Measurements from ENCODE around the gene SNRPD3. TPM values are rescaled to one million over a fixed set of nuclear protein-coding genes. Genes with fewer than 3 reads are reported as not detected.

Gene SNRPD3
- total RNA-seq, 1 experiment from 2014 or later = 270 TPM

DNA sequence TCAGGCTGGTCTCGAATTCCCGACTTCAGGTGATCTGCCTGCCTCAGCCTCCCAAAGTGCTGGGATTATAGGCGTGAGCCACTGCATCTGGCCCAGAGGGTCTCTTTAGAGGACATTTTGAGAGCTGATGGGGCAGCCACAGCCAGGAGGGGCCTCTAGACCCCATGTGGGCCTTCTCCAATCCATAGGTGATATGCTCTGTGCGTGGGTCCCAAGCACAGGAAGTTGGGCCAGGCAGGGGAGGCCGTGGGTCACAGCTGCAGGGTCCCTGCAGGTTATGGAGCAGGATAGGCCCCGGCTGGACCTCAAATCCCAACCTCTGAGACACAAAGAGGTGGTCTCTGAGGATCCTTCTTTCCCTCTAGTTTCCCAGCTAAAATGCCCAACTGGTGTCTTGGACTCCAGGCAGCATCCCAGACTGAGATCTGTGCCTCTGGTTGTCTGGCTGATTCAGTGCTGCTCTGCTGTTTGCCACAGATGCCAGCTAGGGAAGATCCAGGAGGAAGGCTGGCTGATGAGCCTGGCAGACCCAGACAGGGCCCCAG lies 35.6 kb downstream of the SNRPD3 start:
- Histone ChIP-seq H4K20me1 (ENCODE audit: low read length) (no peaks in the 10 kb centered on the region), H3K9ac (ENCODE audit: low read length) (no peak overlapping the region), H3K4me2 (ENCODE audit: low read length) (no peak overlapping the region), H3F3A (ENCODE audit: low read length, unreplicated experiment) (no peaks in the 10 kb centered on the region), H2AFZ (ENCODE audit: low read length) (no peak overlapping the region), H3K9me2 (replicated peaks; ENCODE audit: low read length) (no peaks in the 10 kb centered on the region), H3K4me1 (ENCODE audit: insufficient read depth, low read length) (no peaks in the 10 kb centered on the region), H3K79me2 (ENCODE audit: low read length) (no peaks in the 10 kb centered on the region), H3K4me3 (ENCODE audit: low read length) (no peak overlapping the region), H3K27ac (ENCODE audit: low read length) (no peak overlapping the region), H3K36me3 (ENCODE audit: low read depth, low read length) (no peaks in the 10 kb centered on the region), H3K27me3 (ENCODE audit: low read length) (no peaks in the 10 kb centered on the region), H3K9me3 (ENCODE audit: low read length) (no peaks in the 10 kb centered on the region)
- BruUV-seq (replicated peaks) = no TSS peak
- ATAC-seq (no peak), DNase-seq (no peak)
- ChIA-PET POLR2A (ENCODE audit: unreplicated experiment) (no interaction called here), CTCF (no interaction called here)
- intact Hi-C loops (cut with micrococcal nuclease) = no loop called here
- TF ChIP-seq, protein P1, sequence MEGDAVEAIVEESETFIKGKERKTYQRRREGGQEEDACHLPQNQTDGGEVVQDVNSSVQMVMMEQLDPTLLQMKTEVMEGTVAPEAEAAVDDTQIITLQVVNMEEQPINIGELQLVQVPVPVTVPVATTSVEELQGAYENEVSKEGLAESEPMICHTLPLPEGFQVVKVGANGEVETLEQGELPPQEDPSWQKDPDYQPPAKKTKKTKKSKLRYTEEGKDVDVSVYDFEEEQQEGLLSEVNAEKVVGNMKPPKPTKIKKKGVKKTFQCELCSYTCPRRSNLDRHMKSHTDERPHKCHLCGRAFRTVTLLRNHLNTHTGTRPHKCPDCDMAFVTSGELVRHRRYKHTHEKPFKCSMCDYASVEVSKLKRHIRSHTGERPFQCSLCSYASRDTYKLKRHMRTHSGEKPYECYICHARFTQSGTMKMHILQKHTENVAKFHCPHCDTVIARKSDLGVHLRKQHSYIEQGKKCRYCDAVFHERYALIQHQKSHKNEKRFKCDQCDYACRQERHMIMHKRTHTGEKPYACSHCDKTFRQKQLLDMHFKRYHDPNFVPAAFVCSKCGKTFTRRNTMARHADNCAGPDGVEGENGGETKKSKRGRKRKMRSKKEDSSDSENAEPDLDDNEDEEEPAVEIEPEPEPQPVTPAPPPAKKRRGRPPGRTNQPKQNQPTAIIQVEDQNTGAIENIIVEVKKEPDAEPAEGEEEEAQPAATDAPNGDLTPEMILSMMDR (conservative IDR thresholded peaks at IDR 0.05; ENCODE audit: low read depth, low read length) = no peak
- TF ChIP-seq EZH2phosphoT487 (IDR thresholded peaks at IDR 0.05; ENCODE audit: borderline replicate concordance, low read length) (no peak), EZH2 (IDR thresholded peaks at IDR 0.05; ENCODE audit: low read length, unreplicated experiment) (no peak)

DNA sequence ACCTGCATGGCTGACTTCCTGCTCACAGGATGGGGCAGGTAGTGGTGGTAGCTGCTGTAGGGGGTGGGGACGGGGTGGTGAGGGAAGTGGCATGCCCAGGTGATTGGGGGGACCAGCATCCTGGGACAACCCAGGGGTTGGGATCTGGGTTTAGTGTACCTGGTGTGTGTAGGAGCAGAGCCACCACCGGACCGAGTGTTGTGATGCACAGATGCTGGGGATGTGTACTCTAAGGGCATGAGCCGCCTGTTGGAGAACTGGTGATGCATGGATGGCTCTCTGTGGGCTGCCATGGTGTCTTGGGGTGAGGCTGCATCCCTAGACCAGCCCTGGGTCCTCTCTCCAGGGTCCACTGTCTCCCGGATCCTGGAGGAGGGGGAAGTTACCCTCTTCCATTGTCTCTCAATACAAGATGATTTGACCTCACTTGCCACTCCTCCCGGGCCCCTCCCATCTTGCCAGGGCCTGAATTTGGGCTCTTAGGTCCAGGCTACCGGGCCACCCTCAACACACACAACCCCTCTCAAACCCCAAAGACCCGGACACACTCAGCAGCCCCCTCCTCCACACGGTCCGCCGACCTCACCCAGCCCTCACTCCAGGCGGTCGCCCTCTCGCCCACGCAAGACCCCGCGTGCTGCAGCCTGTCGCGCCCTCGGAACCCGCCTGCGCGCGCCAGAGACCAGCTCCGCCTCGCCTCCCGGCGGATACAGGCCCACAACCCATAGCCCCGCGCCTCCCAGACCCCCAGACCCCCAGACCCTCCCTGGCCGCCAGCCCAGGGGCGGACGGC lies 36.5 kb downstream of the SNRPD3 start:
- H3K4me1 ChIP-seq (ENCODE audit: insufficient read depth, low read length) = no peaks in the 10 kb centered on the region
- peak overlapping the region; percentile 85 for H3K4me2 ChIP-seq (ENCODE audit: low read length)
- no peaks in the 10 kb centered on the region for H3K79me2 ChIP-seq (ENCODE audit: low read length)
- ChIA-PET POLR2A (ENCODE audit: unreplicated experiment) (no interaction called here), CTCF (no interaction called here)
- H3K9me3 ChIP-seq (ENCODE audit: low read length) = no peaks in the 10 kb centered on the region
- no peak for TF ChIP-seq EZH2phosphoT487 (IDR thresholded peaks at IDR 0.05; ENCODE audit: borderline replicate concordance, low read length)
- no peak for TF ChIP-seq EZH2 (IDR thresholded peaks at IDR 0.05; ENCODE audit: low read length, unreplicated experiment)
- TF ChIP-seq, protein P1 (conservative IDR thresholded peaks at IDR 0.05; ENCODE audit: low read depth, low read length) = no peak
- intact Hi-C loops (cut with micrococcal nuclease) = no loop called here
- peak overlapping the region; percentile 72 for H2AFZ ChIP-seq (ENCODE audit: low read length)
- H3K36me3 ChIP-seq (ENCODE audit: low read depth, low read length) = no peaks in the 10 kb centered on the region
- ATAC-seq = peak; percentile 16; the same call in 1 of the 2 replicates
- DNase-seq = no peak
- H3K27ac ChIP-seq (ENCODE audit: low read length) = no peak overlapping the region
- no peaks in the 10 kb centered on the region for H3K27me3 ChIP-seq (ENCODE audit: low read length)
- peak overlapping the region; percentile 41 for H3K9ac ChIP-seq (ENCODE audit: low read length)
- no peaks in the 10 kb centered on the region for H3F3A ChIP-seq (ENCODE audit: low read length, unreplicated experiment)
- no TSS peak for BruUV-seq (replicated peaks)
- H3K9me2 ChIP-seq (replicated peaks; ENCODE audit: low read length) = no peaks in the 10 kb centered on the region
- no peaks in the 10 kb centered on the region for H4K20me1 ChIP-seq (ENCODE audit: low read length)
- H3K4me3 ChIP-seq (ENCODE audit: low read length) = peak overlapping the region; percentile 73

Data from PC-3 (cell line).